Kidney (tissue), 14 donors: ENCODE results near the gene TMEM222. TPM values are rescaled to one million over a fixed set of nuclear protein-coding genes. Genes with fewer than 3 reads are reported as not detected.

Source experiments
- DNase-seq, 5 donors: peaks; one replicate each; pipeline ENCODE4 v3.0.0-alpha.2; 2013 to 2020
- FAIRE-seq: peaks from 2 replicates; lab custom pipeline; 2012; peaks lifted over from hg19 to GRCh38; lab: Jason Lieb, UNC
- H3K27ac ChIP-seq, 2 donors: one replicate each; pipeline ENCODE4 v1.7.0; 2013; ENCODE audit warnings: low read depth in 2 of 2, low read length in 2 of 2, inconsistent platforms in 1 of 2
- H3K27me3 ChIP-seq: one replicate; pipeline ENCODE4 v1.7.1; 2013; ENCODE audit warnings: low read length, inconsistent platforms; ENCODE audit not compliant: control insufficient read depth, insufficient read depth
- H3K36me3 ChIP-seq, 3 donors: one replicate each; pipeline versions ENCODE4 v1.7.0 to v1.7.1; 2013; ENCODE audit warnings: low read length in 3 of 3, control low read depth in 1 of 3, inconsistent platforms in 1 of 3; ENCODE audit not compliant: insufficient read depth in 3 of 3, control insufficient read depth in 2 of 3
- H3K4me1 ChIP-seq, 3 donors: one replicate each; pipeline versions ENCODE4 v1.7.0 to v1.7.1; 2013; ENCODE audit warnings: low read length in 3 of 3, inconsistent platforms in 1 of 3, low read depth in 1 of 3; ENCODE audit not compliant: control insufficient read depth in 2 of 3, insufficient read depth in 2 of 3
- H3K4me3 ChIP-seq, 3 donors: one replicate each; pipeline versions ENCODE4 v1.7.0 to v1.8.1; 2013; ENCODE audit warnings: low read length in 3 of 3, control low read depth in 1 of 3, inconsistent platforms in 1 of 3
- H3K9ac ChIP-seq, 3 donors: one replicate each; pipeline versions ENCODE4 v1.7.0 to v1.7.1; 2013; ENCODE audit warnings: low read length in 3 of 3, control low read depth in 1 of 3, inconsistent platforms in 1 of 3
- H3K9me3 ChIP-seq, 3 donors: one replicate each; pipeline versions ENCODE4 v1.7.0 to v1.7.1; 2013; ENCODE audit warnings: low read length in 3 of 3, control low read depth in 1 of 3, inconsistent platforms in 1 of 3; ENCODE audit not compliant: control insufficient read depth in 2 of 3, insufficient read depth in 1 of 3
- intact Hi-C: fragments of 100-400 bp; cut with DNase I; formaldehyde crosslinking; loops from one replicate; pipeline ENCODE4 v1.11.1; 2022
- polyA plus RNA-seq: library from polyadenylated mRNA; stranded (reverse); fragments of 350-450 nt; fragmentation: Illumina TruSeq; extraction: RNeasy Lipid Tissue Mini Kit (QIAGEN cat#74804); gene quantifications from one replicate; pipeline ENCODE4 v1.2.3, GENCODE V29; 2014; ENCODE audit warnings: low read depth, low replicate concordance; ENCODE audit not compliant: insufficient read depth
- total RNA-seq: library from RNA; stranded (reverse); fragmentation: NEBNext Ultra II Directional; extraction: Animal tissue kit (Norgen Biotek cat#: 25700); gene quantifications from one replicate; pipeline ENCODE4 v1.2.1, GENCODE V29; 2021
- TF ChIP-seq, protein P1 (sequence below): IDR thresholded peaks from 3 replicates; pipeline ENCODE4 v1.5.1; 2012; ENCODE audit warnings: mild to moderate bottlenecking, moderate library complexity, borderline replicate concordance; ENCODE audit not compliant: insufficient read depth; ENCODE audit errors: extremely low read depth
- donor health status: control.
- donor health status: control.
- donor health status: control.
- donor health status: control.
- donor health status: control.
- donor health status: DM: yes; HTN: yes; CAD: no.
- donor health status: Normal renal cell carcinoma (clear cell type).

The TMEM222 gene
- total and polyA plus RNA-seq, 2 donors from 2014 or later: 42.9 to 58.2 TPM

DNA sequence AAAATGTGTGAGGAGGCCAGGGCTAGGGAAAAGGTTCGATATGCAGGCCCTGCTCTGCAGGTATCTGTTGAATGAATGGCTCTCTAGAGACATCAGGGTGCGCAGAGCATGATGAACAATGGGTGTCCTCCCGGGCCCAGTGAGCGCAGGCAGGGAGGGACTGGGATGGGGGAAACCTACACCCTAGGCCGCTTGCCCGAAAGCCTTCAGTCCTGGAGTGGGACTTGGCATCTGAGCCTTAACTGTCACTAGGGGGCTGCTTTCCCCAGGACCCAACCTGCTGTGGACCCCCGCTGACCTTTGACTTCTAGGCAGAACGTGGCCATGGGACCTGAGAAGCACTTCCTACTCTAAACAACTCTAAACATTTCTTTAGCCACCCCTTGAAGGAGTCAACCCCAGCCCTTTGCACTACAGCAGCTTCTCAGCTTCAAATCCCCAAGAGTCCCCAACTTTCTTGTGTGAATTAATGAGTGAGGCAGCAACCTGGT lies 45.2 kb downstream of the TMEM222 start:
- H3K9me3 ChIP-seq: no peaks in the 10 kb centered on the region
- peaks cover 0 to 14% (median 5%) of the 10 kb centered on the region in 3 donors for H3K36me3 ChIP-seq
- H3K27me3 ChIP-seq: no peaks in the 10 kb centered on the region
- peak overlapping the region in 2 of 3 donors; percentile 1 to 59 for H3K9ac ChIP-seq
- H3K4me1 ChIP-seq: peaks cover 0 to 19% (median 14%) of the 10 kb centered on the region in 3 donors
- peak overlapping the region in 2 of 3 donors; percentile 53 to 79 for H3K4me3 ChIP-seq
- intact Hi-C loops: no loop called here
- DNase-seq (no peak), FAIRE-seq (no peak)
- TF ChIP-seq, protein P1, sequence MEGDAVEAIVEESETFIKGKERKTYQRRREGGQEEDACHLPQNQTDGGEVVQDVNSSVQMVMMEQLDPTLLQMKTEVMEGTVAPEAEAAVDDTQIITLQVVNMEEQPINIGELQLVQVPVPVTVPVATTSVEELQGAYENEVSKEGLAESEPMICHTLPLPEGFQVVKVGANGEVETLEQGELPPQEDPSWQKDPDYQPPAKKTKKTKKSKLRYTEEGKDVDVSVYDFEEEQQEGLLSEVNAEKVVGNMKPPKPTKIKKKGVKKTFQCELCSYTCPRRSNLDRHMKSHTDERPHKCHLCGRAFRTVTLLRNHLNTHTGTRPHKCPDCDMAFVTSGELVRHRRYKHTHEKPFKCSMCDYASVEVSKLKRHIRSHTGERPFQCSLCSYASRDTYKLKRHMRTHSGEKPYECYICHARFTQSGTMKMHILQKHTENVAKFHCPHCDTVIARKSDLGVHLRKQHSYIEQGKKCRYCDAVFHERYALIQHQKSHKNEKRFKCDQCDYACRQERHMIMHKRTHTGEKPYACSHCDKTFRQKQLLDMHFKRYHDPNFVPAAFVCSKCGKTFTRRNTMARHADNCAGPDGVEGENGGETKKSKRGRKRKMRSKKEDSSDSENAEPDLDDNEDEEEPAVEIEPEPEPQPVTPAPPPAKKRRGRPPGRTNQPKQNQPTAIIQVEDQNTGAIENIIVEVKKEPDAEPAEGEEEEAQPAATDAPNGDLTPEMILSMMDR: peak; percentile 0
- peak overlapping the region; percentile 94 to 97 for H3K27ac ChIP-seq

DNA sequence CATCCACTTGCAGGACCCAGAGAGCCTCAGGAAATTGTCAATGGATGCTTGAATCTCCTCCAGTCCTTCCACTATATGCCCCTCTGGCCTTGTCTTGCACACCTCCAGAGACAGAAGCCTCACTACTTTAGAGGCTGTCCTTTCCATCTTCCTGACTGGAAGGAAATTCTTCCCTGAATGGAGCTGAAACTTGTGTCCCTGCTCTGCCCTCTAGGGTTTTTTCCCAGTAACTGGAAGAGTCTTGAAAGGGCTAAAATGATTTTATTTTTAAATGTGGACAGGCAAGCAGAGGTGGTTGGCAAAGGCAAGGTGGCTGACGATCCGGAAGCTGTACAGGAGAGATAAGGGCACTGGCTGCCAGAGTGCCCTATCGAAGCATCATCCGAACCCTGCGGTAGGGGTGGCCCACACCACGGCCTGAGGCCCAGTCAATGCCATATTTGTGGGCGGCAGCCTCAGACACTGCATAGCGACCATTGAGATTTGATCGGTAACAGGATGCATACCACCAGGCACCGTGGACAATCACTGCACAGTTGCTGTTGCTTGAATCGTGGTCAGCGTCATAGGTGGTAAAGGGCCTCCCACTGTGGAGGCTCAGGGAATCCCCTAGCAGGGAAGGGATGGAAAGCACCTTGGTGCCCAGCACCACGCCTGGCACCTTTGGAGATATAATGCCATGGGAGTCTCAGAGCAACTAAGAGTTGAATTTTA lies 47.1 kb downstream of the TMEM222 start:
- intact Hi-C loops: no loop called here
- TF ChIP-seq, protein P1: no peak
- no peaks in the 10 kb centered on the region for H3K27me3 ChIP-seq
- H3K36me3 ChIP-seq: peaks cover 0 to 4% (median 0%) of the 10 kb centered on the region in 3 donors
- no peak overlapping the region for H3K4me3 ChIP-seq
- no peak for FAIRE-seq
- H3K27ac ChIP-seq: no peak overlapping the region
- no peak overlapping the region for H3K9ac ChIP-seq
- no peaks in the 10 kb centered on the region for H3K9me3 ChIP-seq
- peaks cover 0 to 19% (median 14%) of the 10 kb centered on the region in 3 donors for H3K4me1 ChIP-seq
- no peak for DNase-seq

GRCh38 chr1:27372022-27372807 lies 50.3 kb downstream of the TMEM222 start:
- DNase-seq: peak in 3 of 5 donors; percentile 70 to 84 (median 73)
- no peaks in the 10 kb centered on the region for H3K9me3 ChIP-seq
- FAIRE-seq: no peak
- intact Hi-C loops: no loop called here
- no peak overlapping the region for H3K27ac ChIP-seq
- H3K4me1 ChIP-seq: peaks cover 0 to 6% (median 5%) of the 10 kb centered on the region in 3 donors
- TF ChIP-seq, protein P1: no peak
- H3K9ac ChIP-seq: no peak overlapping the region
- H3K36me3 ChIP-seq: no peaks in the 10 kb centered on the region
- no peak overlapping the region for H3K4me3 ChIP-seq
- no peaks in the 10 kb centered on the region for H3K27me3 ChIP-seq
